ENCODE data around the gene RBM20. TPM values are rescaled to one million over a fixed set of nuclear protein-coding genes. Genes with fewer than 3 reads are reported as not detected.

Gene RBM20
- total RNA-seq = 1.1 and 1.6 TPM in 2 replicates

DNA sequence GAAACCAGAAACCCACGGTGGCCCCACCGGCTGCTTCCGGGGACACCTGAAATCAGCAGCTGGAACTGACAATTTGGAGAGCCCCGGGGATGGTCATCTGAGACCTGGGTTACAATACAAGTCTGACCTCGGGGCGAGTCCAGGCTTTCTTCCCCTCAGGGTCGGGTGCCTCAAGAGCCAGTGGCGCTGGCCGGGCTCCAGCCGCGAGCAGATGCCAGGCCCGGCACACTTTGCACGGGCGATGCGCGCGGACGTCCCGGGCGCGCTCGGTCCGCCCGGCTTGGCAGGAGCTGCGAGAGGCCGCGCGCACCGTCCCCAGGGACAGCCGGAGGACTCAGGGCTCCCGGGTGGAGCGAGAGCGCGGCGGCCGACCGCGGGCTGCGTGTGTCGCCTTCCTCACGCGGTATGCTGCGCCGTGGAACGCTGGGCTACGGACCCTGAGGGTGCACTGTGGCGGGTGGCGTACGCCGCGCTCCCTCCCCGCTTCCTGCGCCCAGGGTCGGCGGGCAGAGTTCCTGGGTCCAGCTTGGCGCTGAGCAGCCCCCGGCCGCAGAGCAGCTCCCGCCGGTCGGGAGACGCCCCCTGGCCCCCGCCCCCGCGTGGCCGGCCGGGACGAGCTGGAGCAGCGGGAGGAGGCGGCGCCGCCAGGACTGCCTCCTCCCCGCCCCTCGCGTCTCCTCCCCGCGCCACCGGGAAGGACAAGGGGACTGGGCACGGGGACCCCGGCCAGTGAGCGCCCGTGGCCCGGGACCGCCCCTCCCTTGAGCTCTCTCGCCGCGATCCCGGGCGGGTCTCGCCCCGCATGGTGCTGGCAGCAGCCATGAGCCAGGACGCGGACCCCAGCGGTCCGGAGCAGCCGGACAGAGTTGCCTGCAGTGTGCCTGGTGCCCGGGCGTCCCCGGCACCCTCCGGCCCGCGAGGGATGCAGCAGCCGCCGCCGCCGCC lies at the start of gene RBM20:
RBM20 (plus strand) TSS at position 684 of the 945 bp plus-strand sequence; CDS start at position 803, 119 bp downstream.

GRCh38 chr10:110871298-110872084 lies 227.4 kb downstream of the RBM20 start, which contains the start of gene PDCD4:
Gene PDCD4 (plus strand): TSS chr10:110871928. CDS start chr10:110876028, 4,100 bp downstream.

Other genes with a start within 250 kb of the RBM20 start
- 47.5 and 54.9 TPM in 2 replicates for gene DUSP5, start 146.4 kb upstream of the RBM20 start, total RNA-seq
- 18.7 and 27.1 TPM in 2 replicates for gene SMC3, start 76.6 kb upstream of the RBM20 start, total RNA-seq
- gene PDCD4, start 227.6 kb downstream of the RBM20 start, total RNA-seq = 150 and 177 TPM in 2 replicates